Ovary (tissue), 3 donors: ENCODE results near the gene DGKQ.

Experiments used
- CTCF ChIP-seq, 3 donors: fragments of 450-650 bp in 2 of 3; fragments of 200-600 bp in 1 of 3; IDR thresholded peaks; one replicate each; pipeline versions ENCODE4 v1.5.1 to v1.8.0; 2016 to 2022; ENCODE audit warnings: antibody characterized with exemption in 3 of 3, mild to moderate bottlenecking in 1 of 3
- EP300 ChIP-seq: sonication (generic); formaldehyde crosslinking; IDR thresholded peaks from one replicate; pipeline ENCODE4 v1.6.1; 2017; ENCODE audit warnings: antibody characterized with exemption
- POLR2A ChIP-seq: fragments of 450-650 bp; IDR thresholded peaks from one replicate; pipeline ENCODE4 v1.6.1; 2017; ENCODE audit warnings: antibody characterized with exemption, mild to moderate bottlenecking, moderate library complexity
- donor health status: DM: no; HTN: no; CAD: no.

- no peak for TF ChIP-seq CTCF (IDR thresholded peaks at IDR 0.05)
- TF ChIP-seq POLR2A: no peak
- TF ChIP-seq EP300: no peak
Measured at GRCh38 chr4:930827-931193, 42.6 kb downstream of the DGKQ start.
